K562 (cell line): ENCODE results near the gene ATP8B4. TPM values are rescaled to one million over a fixed set of nuclear protein-coding genes. Genes with fewer than 3 reads are reported as not detected.

Experiments used
- ATAC-seq: fragments of 200-7000 bp; cut with Tn5 transposase; 3 replicates; pipeline ENCODE4 v1.9.1; 2020; ENCODE audit warnings: moderate library complexity
- BruUV-seq: library from RNA; stranded (reverse); fragments of 400-500 nt; replicated peaks from 2 replicates; lab custom pipeline; 2021; lab: Mats Ljungman, UMichigan
- CTCF ChIA-PET: fragments of 300-600 bp; formaldehyde crosslinking; extraction: SDS; loops from one replicate; lab custom pipeline; 2021; ENCODE audit warnings: low intra/inter-chr PET ratio; lab: Yijun Ruan, JAX
- POLR2A ChIA-PET: fragments of 300-600, 350-650 bp; sonication (Branson Sonifier 250); formaldehyde crosslinking; extraction: SDS; loops from one replicate; lab custom pipeline; 2021; ENCODE audit warnings: antibody characterized with exemption, inconsistent platforms; lab: Yijun Ruan, JAX
- DNase-seq, 4 experiments: peaks; one replicate each; pipeline versions ENCODE4 v3.0.0 to v3.0.0-alpha.2; 2011 to 2018; ENCODE audit warnings: low spot score in 3 of 4, mixed read lengths in 3 of 4; ENCODE audit errors: extremely low read depth in 1 of 4
- FAIRE-seq: peaks from 2 replicates; lab custom pipeline; 2011; peaks lifted over from hg19 to GRCh38; lab: Jason Lieb, UNC
- H2AFZ ChIP-seq: 2 replicates; pipeline ENCODE4 v1.6.0; 2011; ENCODE audit warnings: low read depth, low read length, control low read depth, inconsistent platforms
- H3K27ac ChIP-seq: fragments of 200-600 bp; 3 replicates; pipeline ENCODE4 v1.8.0; 2011; ENCODE audit warnings: low read depth, mild to moderate bottlenecking, control low read depth, inconsistent platforms, low read length, moderate library complexity, mixed read lengths; ENCODE audit errors: extremely low read depth
- H3K27me3 ChIP-seq, 2 experiments: fragments of 300-600 bp in 1 of 2; 2 replicates in 1 of 2; 3 replicates in 1 of 2; pipeline versions ENCODE4 v1.6.0 to v1.8.0; 2011; ENCODE audit warnings: inconsistent platforms in 2 of 2, low read length in 2 of 2, mild to moderate bottlenecking in 1 of 2, mixed read lengths in 1 of 2, moderate library complexity in 1 of 2; ENCODE audit not compliant: control insufficient read depth in 2 of 2, insufficient read depth in 2 of 2
- H3K36me3 ChIP-seq: fragments of 300-600 bp; 3 replicates; pipeline ENCODE4 v1.8.0; 2011; ENCODE audit warnings: mild to moderate bottlenecking, low read length, inconsistent platforms; ENCODE audit not compliant: control insufficient read depth, insufficient read depth
- H3K4me1 ChIP-seq, 2 experiments: fragments of 200-600 bp in 1 of 2; replicated peaks in 1 of 2; 2 replicates in 1 of 2; 3 replicates in 1 of 2; pipeline versions ENCODE4 v1.5.1 to v1.8.0; 2011; ENCODE audit warnings: inconsistent platforms in 2 of 2, low read length in 2 of 2, mild to moderate bottlenecking in 1 of 2, mixed read lengths in 1 of 2, moderate library complexity in 1 of 2; ENCODE audit not compliant: control insufficient read depth in 2 of 2, insufficient read depth in 2 of 2
- H3K4me2 ChIP-seq: 2 replicates; pipeline ENCODE4 v1.6.1; 2011; ENCODE audit warnings: low read length, control low read depth, inconsistent platforms, mixed read lengths; ENCODE audit not compliant: insufficient read depth
- H3K4me3 ChIP-seq: fragments of 200-600 bp; sonication (generic), shearing (Covaris generic); 2 replicates; pipeline ENCODE4 v1.5.1; 2016; ENCODE audit warnings: control low read depth, inconsistent platforms
- H3K79me2 ChIP-seq: fragments of 200-600 bp; 3 replicates; pipeline ENCODE4 v1.8.0; 2011; ENCODE audit warnings: low read length, inconsistent platforms; ENCODE audit not compliant: control insufficient read depth, insufficient read depth
- H3K9ac ChIP-seq, 2 experiments: 2 replicates each; pipeline versions ENCODE4 v1.6.0 to v1.6.1; 2011; ENCODE audit warnings: low read depth in 2 of 2, low read length in 2 of 2, control low read depth in 1 of 2, inconsistent platforms in 1 of 2, mild to moderate bottlenecking in 1 of 2, mixed read lengths in 1 of 2; ENCODE audit not compliant: insufficient read depth in 1 of 2
- H3K9me1 ChIP-seq: one replicate; pipeline ENCODE4 v1.6.0; 2011; ENCODE audit warnings: inconsistent platforms, mild to moderate bottlenecking, low read length, moderate library complexity; ENCODE audit not compliant: control insufficient read depth, insufficient read depth
- H3K9me3 ChIP-seq: replicated peaks from 2 replicates; pipeline ENCODE4 v1.5.1; 2011; ENCODE audit warnings: low read depth, low read length, inconsistent platforms; ENCODE audit not compliant: control insufficient read depth, insufficient read depth
- H4K20me1 ChIP-seq: replicated peaks from 2 replicates; pipeline ENCODE4 v1.6.1; 2011; ENCODE audit warnings: low read length, inconsistent platforms, mixed read lengths; ENCODE audit not compliant: control insufficient read depth, insufficient read depth
- ATF4 ChIP-seq: fragments of 450-650 bp; formaldehyde crosslinking; IDR thresholded peaks from 2 replicates; pipeline ENCODE4 v1.4.0; 2022; ENCODE audit warnings: mild to moderate bottlenecking, moderate library complexity
- CBFB ChIP-seq: sonication (generic); formaldehyde crosslinking; IDR thresholded peaks from 2 replicates; pipeline ENCODE4 v1.4.0; 2020; ENCODE audit warnings: mild to moderate bottlenecking, missing genetic modification reagents
- KLF1 ChIP-seq: fragments of 450-650 bp; IDR thresholded peaks from 2 replicates; pipeline ENCODE4 v1.6.1; 2016; ENCODE audit warnings: missing genetic modification characterization, missing compliant biosample characterization
- MYC ChIP-seq, 2 experiments: fragments of 250-450 bp in 1 of 2; sonication (Bioruptor Pico) in 1 of 2; IDR thresholded peaks; 2 replicates each; pipeline versions ENCODE4 v1.5.1 to v1.6.1; 2012 to 2021; ENCODE audit warnings: low read depth in 2 of 2, borderline replicate concordance in 1 of 2, improper control_type of control experiment in 1 of 2, low read length in 1 of 2, mild to moderate bottlenecking in 1 of 2, moderate library complexity in 1 of 2
- NR2F6 ChIP-seq: fragments of 450-650 bp; formaldehyde crosslinking; IDR thresholded peaks from 2 replicates; pipeline ENCODE4 v1.4.0; 2020; ENCODE audit warnings: mild to moderate bottlenecking
- SMARCC2 ChIP-seq: fragments of 450-650 bp; IDR thresholded peaks from 2 replicates; pipeline ENCODE4 v1.6.1; 2017; ENCODE audit warnings: antibody characterized with exemption, moderate library complexity, mild to moderate bottlenecking, low read depth
- TFAM ChIP-seq: fragments of 250-450 bp; sonication (Bioruptor Pico); conservative IDR thresholded peaks from 2 replicates; pipeline ENCODE4 v1.5.0; 2021; ENCODE audit warnings: mild to moderate bottlenecking, moderate library complexity
- U2AF2 ChIP-seq: fragments of 200-400 bp; formaldehyde crosslinking; optimal IDR thresholded peaks from 2 replicates; pipeline ENCODE3; 2017; ENCODE audit warnings: low read depth, mild to moderate bottlenecking, low read length
- ZFX ChIP-seq: sonication (generic); formaldehyde crosslinking; IDR thresholded peaks from 2 replicates; pipeline ENCODE4 v1.8.0; 2022; ENCODE audit warnings: mild to moderate bottlenecking, missing genetic modification reagents, moderate library complexity
- ZNF140 ChIP-seq: fragments of 250-450 bp; sonication (Bioruptor Pico); IDR thresholded peaks from 2 replicates; pipeline ENCODE4 v1.8.0; 2021; ENCODE audit warnings: moderate library complexity, mild to moderate bottlenecking, inconsistent platforms
- ZNF212 ChIP-seq: fragments of 450-650 bp; formaldehyde crosslinking; IDR thresholded peaks from 2 replicates; pipeline ENCODE4 v1.4.0; 2020; ENCODE audit warnings: mild to moderate bottlenecking
- WGBS: fragments of 100-300 bp; shearing (Covaris generic); methylation state at CpG from one replicate; pipeline ENCODE4 v1.1.6; 2016; ENCODE audit warnings: low coverage, mixed read lengths; ENCODE audit not compliant: insufficient coverage; ENCODE audit errors: missing lambda C conversion rate; 5-methylcytosine and 5-hydroxymethylcytosine counted together
- in situ Hi-C: fragments of 300-500 bp; cut with MboI; formaldehyde crosslinking; loops from 4 replicates; pipeline ENCODE4 v1.15.0; 2018; ENCODE audit warnings: inconsistent platforms, mixed read lengths
- intact Hi-C: fragments of 100-400 bp; cut with micrococcal nuclease; formaldehyde crosslinking; loops from 2 replicates; pipeline ENCODE4 v1.14.2; 2022
- polyA plus RNA-seq, 8 experiments: library from polyadenylated mRNA; depleted of rRNA in 4 of 8; stranded (reverse) in 5 of 8; unstranded in 3 of 8; fragments of >200 nt; fragmentation: Nextera tagmentation in 2 of 8; fragmentation: Illumina TruSeq in 1 of 8; extraction: Ambion mirVana in 2 of 8; extraction: Trizol in 1 of 8; gene quantifications; 2 replicates each; pipeline versions ENCODE4 v1.2.1 to v1.2.3, GENCODE V29; 2011 to 2014; ENCODE audit warnings: inconsistent platforms in 1 of 8, missing spikeins in 1 of 8
- total RNA-seq, 7 experiments: library from RNA; depleted of rRNA in 6 of 7; stranded (reverse); fragments of >200 nt in 6 of 7; fragmentation: Illumina TruSeq in 2 of 7; extraction: Trizol in 2 of 7; gene quantifications; 2 replicates each; pipeline versions ENCODE4 v1.2.1 to v1.2.3, GENCODE V29; 2011 to 2021; ENCODE audit warnings: low replicate concordance in 1 of 7

Gene ATP8B4
- total and polyA plus RNA-seq, 9 of the 15 experiments (the other 6 are each of a cell fraction or from before 2014, with no cell fraction given) = 0.14 to 2.5 (median 0.44) TPM

DNA sequence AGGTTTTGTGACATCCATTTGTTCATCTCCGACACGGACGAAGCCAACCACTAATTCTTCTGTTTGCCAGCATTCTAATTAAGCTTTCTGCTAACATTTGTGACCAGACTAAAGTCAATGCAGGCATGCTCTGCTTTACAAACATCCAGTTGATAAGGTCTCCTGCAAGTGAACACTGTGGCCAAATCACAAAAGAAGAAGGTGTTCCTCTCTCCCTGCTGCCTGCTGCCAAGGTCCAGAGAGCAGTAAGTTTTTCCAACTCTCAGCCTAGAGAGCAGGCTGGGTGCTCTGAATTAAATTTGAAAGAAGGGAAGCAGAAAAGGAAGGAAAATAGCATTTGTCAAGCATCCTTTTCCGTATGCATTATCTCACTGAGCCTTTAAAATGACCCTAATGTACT, 133.6 kb downstream of the ATP8B4 start:
- no peaks in the 10 kb centered on the region; a peak in 1 of 5 replicates for H3K4me1 ChIP-seq
- in situ Hi-C loops = no loop called here
- intact Hi-C loops = no loop called here
- H3K27ac ChIP-seq = no peak overlapping the region
- no peak for FAIRE-seq
- H2AFZ ChIP-seq = no peak overlapping the region
- ATAC-seq = no peak
- WGBS = 2% methylated on average over 4 of the region's 4 CpGs
- no peaks in the 10 kb centered on the region for H4K20me1 ChIP-seq
- H3K4me3 ChIP-seq = no peak overlapping the region
- BruUV-seq = no TSS peak
- POLR2A ChIA-PET = no interaction called here
- TF ChIP-seq SMARCC2 (no peak), ZFX (no peak), TFAM (CRISPR knock-in tag) (no peak), NR2F6 (no peak), ZNF140 (CRISPR knock-in tag) (no peak), ATF4 (CRISPR knock-in tag) (no peak)
- TF ChIP-seq, all 486 proteins: peak for 0
- H3K36me3 ChIP-seq = no peaks in the 10 kb centered on the region
- H3K79me2 ChIP-seq = no peaks in the 10 kb centered on the region
- no peaks in the 10 kb centered on the region; a peak in 1 of 5 replicates for H3K27me3 ChIP-seq
- H3K9ac ChIP-seq = no peak overlapping the region
- no peak overlapping the region for H3K4me2 ChIP-seq
- DNase-seq = no peak
- CTCF ChIA-PET = no interaction called here
- no peaks in the 10 kb centered on the region for H3K9me3 ChIP-seq
- H3K9me1 ChIP-seq = no peaks in the 10 kb centered on the region

- Histone ChIP-seq H3K79me2 (no peaks in the 10 kb centered on the region), H3K27ac (no peak overlapping the region), H3K9me1 (no peaks in the 10 kb centered on the region), H3K4me1 (no peaks in the 10 kb centered on the region; a peak in 1 of 5 replicates), H3K4me2 (no peak overlapping the region), H2AFZ (no peak overlapping the region), H3K9ac (no peak overlapping the region), H3K4me3 (no peak overlapping the region), H3K27me3 (no peaks in the 10 kb centered on the region; a peak in 1 of 5 replicates), H3K9me3 (no peaks in the 10 kb centered on the region), H3K36me3 (no peaks in the 10 kb centered on the region), H4K20me1 (no peaks in the 10 kb centered on the region)
- no peak for FAIRE-seq
- BruUV-seq = no TSS peak
- ChIA-PET CTCF (no interaction called here), POLR2A (no interaction called here)
- no peak for TF ChIP-seq U2AF2
- TF ChIP-seq CBFB (CRISPR knock-in tag) = no peak
- TF ChIP-seq ZNF212 (CRISPR knock-in tag) = no peak
- TF ChIP-seq KLF1 (tag) = no peak
- no peak for TF ChIP-seq MYC (IDR thresholded peaks at IDR 0.05; ENCODE audit: low read depth, low read length)
- TF ChIP-seq MYC (CRISPR knock-in tag; IDR thresholded peaks at IDR 0.05; ENCODE audit: borderline replicate concordance, low read depth) = no peak
- ATAC-seq = no peak
- DNase-seq = no peak
- intact Hi-C loops (no loop called here), in situ Hi-C loops (no loop called here)
- WGBS = 0% methylated on average over 2 of the region's 2 CpGs
Measured at GRCh38 chr15:49984436-49984835, 134.6 kb downstream of the ATP8B4 start.
